K562 (cell line): Measurements from ENCODE around the gene ATXN7L2. TPM values are rescaled to one million over a fixed set of nuclear protein-coding genes. Genes with fewer than 3 reads are reported as not detected.
A peak's percentile ranks its signal among the peaks of the same experiment; 100 is the strongest.

Experiments used
- BRF1 ChIP-seq: IDR thresholded peaks from 3 replicates; pipeline ENCODE4 v1.6.1; 2011; ENCODE audit warnings: borderline replicate concordance, mild to moderate bottlenecking; ENCODE audit not compliant: insufficient read length; ENCODE audit errors: extremely low read depth
- CEBPG ChIP-seq, 3 experiments: fragments of 200-800 bp in 1 of 3; sonication (Bioruptor generic) in 1 of 3; sonication (generic) in 1 of 3; formaldehyde crosslinking in 1 of 3; IDR thresholded peaks in 2 of 3; conservative IDR thresholded peaks in 1 of 3; 2 replicates each; pipeline versions ENCODE4 v1.6.1 to v1.8.0; 2016 to 2022; ENCODE audit warnings: missing compliant biosample characterization in 2 of 3, missing genetic modification characterization in 2 of 3, mild to moderate bottlenecking in 1 of 3, missing genetic modification reagents in 1 of 3
- CEBPZ ChIP-seq: fragments of 150-350 bp; IDR thresholded peaks from 2 replicates; pipeline ENCODE4 v1.6.1; 2014; ENCODE audit warnings: low read depth, mild to moderate bottlenecking, low read length, borderline replicate concordance
- HINFP ChIP-seq: fragments of 450-650 bp; conservative IDR thresholded peaks from 2 replicates; pipeline ENCODE4 v1.6.1; 2016; ENCODE audit warnings: missing genetic modification characterization, low read depth, mild to moderate bottlenecking, control low read depth, missing compliant biosample characterization
- JUND ChIP-seq, 2 experiments: IDR thresholded peaks; 2 replicates in 1 of 2; 3 replicates in 1 of 2; pipeline ENCODE4 v1.6.1; 2011; ENCODE audit warnings: borderline replicate concordance in 2 of 2, low read depth in 2 of 2, low read length in 2 of 2, improper control_type of control experiment in 1 of 2, missing biosample characterization in 1 of 2, missing genetic modification characterization in 1 of 2, missing genetic modification reagents in 1 of 2
- MAX ChIP-seq: sonication (generic); formaldehyde crosslinking; IDR thresholded peaks from 2 replicates; pipeline ENCODE4 v1.9.0; 2022; ENCODE audit warnings: mild to moderate bottlenecking, missing genetic modification reagents
- NCOA2 ChIP-seq, 2 experiments: fragments of 450-650 bp; IDR thresholded peaks; 2 replicates each; pipeline ENCODE4 v1.6.1; 2018; ENCODE audit warnings: mild to moderate bottlenecking in 2 of 2, moderate library complexity in 1 of 2; ENCODE audit not compliant: partially characterized antibody in 2 of 2
- PATZ1 ChIP-seq: fragments of 250-450 bp; sonication (Bioruptor Pico); IDR thresholded peaks from 2 replicates; pipeline ENCODE4 v1.5.0; 2020; ENCODE audit warnings: mild to moderate bottlenecking, borderline replicate concordance
- PHF21A ChIP-seq: fragments of 450-650 bp; IDR thresholded peaks from 2 replicates; pipeline ENCODE4 v1.6.1; 2017; ENCODE audit warnings: low read depth, borderline replicate concordance
- POLR2A ChIP-seq: fragments of 450-650 bp; conservative IDR thresholded peaks from 2 replicates; pipeline ENCODE4 v1.6.1; 2016
- PYGO2 ChIP-seq: fragments of 450-650 bp; IDR thresholded peaks from 2 replicates; pipeline ENCODE4 v1.6.1; 2016; ENCODE audit warnings: mild to moderate bottlenecking, missing genetic modification characterization, moderate library complexity, missing compliant biosample characterization
- TFE3 ChIP-seq: fragments of 450-650 bp; formaldehyde crosslinking; IDR thresholded peaks from 2 replicates; pipeline ENCODE4 v1.4.0; 2020; ENCODE audit warnings: mild to moderate bottlenecking, mixed read lengths
- U2AF1 ChIP-seq: fragments of 200-400 bp; formaldehyde crosslinking; optimal IDR thresholded peaks from 2 replicates; pipeline ENCODE3; 2017; ENCODE audit warnings: mild to moderate bottlenecking, low read depth, low read length, moderate library complexity
- ZNF408 ChIP-seq: fragments of 250-450 bp; sonication (Bioruptor Pico); IDR thresholded peaks from 2 replicates; pipeline ENCODE4 v1.4.0; 2020; ENCODE audit warnings: low read depth, mild to moderate bottlenecking, moderate library complexity
- ZNF561 ChIP-seq: fragments of 450-650 bp; formaldehyde crosslinking; conservative IDR thresholded peaks from 2 replicates; pipeline ENCODE4 v1.4.0; 2020; ENCODE audit warnings: mild to moderate bottlenecking, moderate library complexity
- polyA plus RNA-seq, 8 experiments: library from polyadenylated mRNA; depleted of rRNA in 4 of 8; stranded (reverse) in 5 of 8; unstranded in 3 of 8; fragments of >200 nt; fragmentation: Nextera tagmentation in 2 of 8; fragmentation: Illumina TruSeq in 1 of 8; extraction: Ambion mirVana in 2 of 8; extraction: Trizol in 1 of 8; gene quantifications; 2 replicates each; pipeline versions ENCODE4 v1.2.1 to v1.2.3, GENCODE V29; 2011 to 2014; ENCODE audit warnings: inconsistent platforms in 1 of 8, missing spikeins in 1 of 8
- total RNA-seq, 7 experiments: library from RNA; depleted of rRNA in 6 of 7; stranded (reverse); fragments of >200 nt in 6 of 7; fragmentation: Illumina TruSeq in 2 of 7; extraction: Trizol in 2 of 7; gene quantifications; 2 replicates each; pipeline versions ENCODE4 v1.2.1 to v1.2.3, GENCODE V29; 2011 to 2021; ENCODE audit warnings: low replicate concordance in 1 of 7

The ATXN7L2 gene
- total and polyA plus RNA-seq, 9 of the 15 experiments (the other 6 are each of a cell fraction or from before 2014, with no cell fraction given): 0.21 to 10.4 (median 5.8) TPM

GRCh38 chr1:109483672-109484518 is at the start of gene ATXN7L2 (continued):
- TF ChIP-seq CEBPZ (0 out of 2 replicates have a peak, but pooled peaks have one; percentile 13), ZNF408 (CRISPR knock-in tag) (no peak), NCOA2 (IDR thresholded peaks at IDR 0.05; ENCODE audit: partially characterized antibody in 2 of 2) (no peak), MAX (CRISPR knock-in tag) (peak; percentile 95), JUND (IDR thresholded peaks at IDR 0.05; ENCODE audit: borderline replicate concordance, low read depth, low read length) (peak; percentile 66), JUND (tag; IDR thresholded peaks at IDR 0.05; ENCODE audit: borderline replicate concordance, low read depth, low read length) (peak; percentile 62; the same call in 1 of the 3 replicates), HINFP (tag) (no peak), PATZ1 (CRISPR knock-in tag) (0 out of 2 replicates have a peak, but pooled peaks have one; percentile 34), ZNF561 (CRISPR knock-in tag) (no peak), PYGO2 (tag) (no peak), PHF21A (peak; percentile 77; the same call in 1 of the 2 replicates), TFE3 (CRISPR knock-in tag) (no peak; the same call in 1 of the 2 replicates), U2AF1 (peak; percentile 93), CEBPG (CRISPR knock-in tag; IDR thresholded peaks at IDR 0.05) (0 out of 2 replicates have a peak, but pooled peaks have one; percentile 38), CEBPG (tag; conservative IDR thresholded peaks at IDR 0.05 in 1 of 2, IDR thresholded peaks at IDR 0.05 in 1 of 2) (no peak), BRF1 (no peak), POLR2A (peak; percentile 90)
